A673 (cell line): Measurements from ENCODE around the gene LGALS3BP. TPM values are rescaled to one million over a fixed set of nuclear protein-coding genes. Genes with fewer than 3 reads are reported as not detected.

ENCODE experiments used
- BruUV-seq: library from RNA; stranded (reverse); fragments of 400-500 nt; replicated peaks from 2 replicates; lab custom pipeline; 2021; lab: Mats Ljungman, UMichigan
- CTCF ChIA-PET: fragments of 300-600 bp; sonication (Branson Sonifier 250); formaldehyde crosslinking; loops from one replicate; lab custom pipeline; 2022; ENCODE audit warnings: antibody characterized with exemption; lab: Charles Lee
- POLR2A ChIA-PET: fragments of 300-600 bp; sonication (Branson Sonifier 250); formaldehyde crosslinking; loops from one replicate; lab custom pipeline; 2022; ENCODE audit warnings: antibody characterized with exemption; ENCODE audit not compliant: low non-redundant PET; lab: Charles Lee
- DNase-seq: peaks from one replicate; pipeline ENCODE4 v3.0.0-alpha.2; 2015; ENCODE audit warnings: low spot score
- H3K27ac ChIP-seq: fragments of 200-600 bp; sonication (generic); 2 replicates; pipeline ENCODE4 v1.5.1; 2016; ENCODE audit warnings: mixed run types, low read depth, mild to moderate bottlenecking, mixed read lengths, antibody characterized with exemption, low read length; ENCODE audit not compliant: poor library complexity, severe bottlenecking
- H3K27me3 ChIP-seq: fragments of 200-600 bp; sonication (generic); replicated peaks from 2 replicates; pipeline ENCODE4 v1.6.1; 2017; ENCODE audit warnings: mixed run types, low read depth, mild to moderate bottlenecking, mixed read lengths, antibody characterized with exemption, low read length; ENCODE audit not compliant: insufficient read depth, poor library complexity
- H3K36me3 ChIP-seq: fragments of 200-600 bp; sonication (generic); 2 replicates; pipeline ENCODE4 v1.6.1; 2016; ENCODE audit warnings: mixed run types, mild to moderate bottlenecking, mixed read lengths, antibody characterized with exemption, low read length; ENCODE audit not compliant: insufficient read depth, poor library complexity, severe bottlenecking
- H3K4me1 ChIP-seq: fragments of 200-600 bp; sonication (generic); 2 replicates; pipeline ENCODE4 v1.6.1; 2017; ENCODE audit warnings: mixed run types, mild to moderate bottlenecking, mixed read lengths, antibody characterized with exemption, low read length; ENCODE audit not compliant: insufficient read depth, poor library complexity, severe bottlenecking
- H3K4me3 ChIP-seq: fragments of 200-600 bp; sonication (generic); 2 replicates; pipeline ENCODE4 v1.5.1; 2016; ENCODE audit warnings: low read depth, mixed run types, mild to moderate bottlenecking, mixed read lengths, low read length; ENCODE audit not compliant: poor library complexity, severe bottlenecking
- H3K9me3 ChIP-seq: fragments of 200-600 bp; sonication (generic); 2 replicates; pipeline ENCODE4 v1.6.1; 2016; ENCODE audit warnings: mixed run types, low read depth, mild to moderate bottlenecking, mixed read lengths, antibody characterized with exemption, low read length; ENCODE audit not compliant: poor library complexity, severe bottlenecking
- EZH2 ChIP-seq: fragments of 200-600 bp; sonication (generic); IDR thresholded peaks from 2 replicates; pipeline ENCODE4 v1.6.1; 2017; ENCODE audit warnings: borderline replicate concordance, low read depth, mild to moderate bottlenecking, mixed read lengths, antibody characterized with exemption, low read length; ENCODE audit not compliant: poor library complexity, severe bottlenecking
- intact Hi-C: fragments of 100-400 bp; cut with micrococcal nuclease; formaldehyde crosslinking; loops from one replicate; pipeline ENCODE4 v1.10.0; 2022; ENCODE audit not compliant: unreplicated experiment
- total RNA-seq: library from RNA; stranded (reverse); gene quantifications from 2 replicates; pipeline ENCODE4 v1.2.3, GENCODE V29; 2021
- TF ChIP-seq, protein P1 (sequence below): fragments of 300-800, 200-600 bp; sonication (generic); conservative IDR thresholded peaks from 2 replicates; pipeline ENCODE4 v1.5.1; 2017; ENCODE audit warnings: low read depth, mild to moderate bottlenecking, antibody characterized with exemption, low read length, moderate library complexity, mixed read lengths

The LGALS3BP gene
- total RNA-seq, 1 experiment from 2014 or later: 295 TPM

DNA sequence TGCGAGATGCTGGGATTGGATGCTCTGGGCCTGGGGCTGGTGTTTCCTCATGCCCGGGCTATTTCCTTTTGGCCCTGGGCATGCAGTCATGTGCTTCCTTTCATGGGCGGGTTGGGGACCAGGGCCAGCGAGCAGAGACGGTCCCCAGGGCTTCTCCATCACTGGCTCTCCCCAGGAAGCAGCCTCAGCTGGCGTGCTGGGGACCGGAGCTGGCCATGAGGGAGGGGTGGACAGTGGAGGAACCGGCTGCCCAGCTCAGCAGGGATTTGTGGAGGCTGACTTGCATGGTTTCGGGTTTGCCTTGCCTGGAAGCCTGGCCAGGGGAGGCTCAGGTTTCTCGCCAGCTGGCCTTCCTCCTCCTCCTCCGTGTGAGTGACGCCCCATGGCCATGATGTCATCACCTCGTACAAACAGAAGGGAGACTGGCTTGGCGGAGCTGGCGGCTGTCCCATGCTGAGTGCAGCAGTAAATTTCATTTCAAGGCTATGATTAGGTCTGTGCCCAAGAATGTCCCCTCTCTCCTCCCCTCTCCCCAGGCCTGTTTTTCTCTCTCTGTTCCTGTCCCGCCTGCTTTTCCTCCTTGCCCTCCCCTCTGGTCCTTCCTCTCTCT is 45.7 kb downstream of the LGALS3BP start:
- no TSS peak for BruUV-seq
- H3K36me3 ChIP-seq: no peaks in the 10 kb centered on the region
- TF ChIP-seq EZH2: no peak
- TF ChIP-seq, protein P1, sequence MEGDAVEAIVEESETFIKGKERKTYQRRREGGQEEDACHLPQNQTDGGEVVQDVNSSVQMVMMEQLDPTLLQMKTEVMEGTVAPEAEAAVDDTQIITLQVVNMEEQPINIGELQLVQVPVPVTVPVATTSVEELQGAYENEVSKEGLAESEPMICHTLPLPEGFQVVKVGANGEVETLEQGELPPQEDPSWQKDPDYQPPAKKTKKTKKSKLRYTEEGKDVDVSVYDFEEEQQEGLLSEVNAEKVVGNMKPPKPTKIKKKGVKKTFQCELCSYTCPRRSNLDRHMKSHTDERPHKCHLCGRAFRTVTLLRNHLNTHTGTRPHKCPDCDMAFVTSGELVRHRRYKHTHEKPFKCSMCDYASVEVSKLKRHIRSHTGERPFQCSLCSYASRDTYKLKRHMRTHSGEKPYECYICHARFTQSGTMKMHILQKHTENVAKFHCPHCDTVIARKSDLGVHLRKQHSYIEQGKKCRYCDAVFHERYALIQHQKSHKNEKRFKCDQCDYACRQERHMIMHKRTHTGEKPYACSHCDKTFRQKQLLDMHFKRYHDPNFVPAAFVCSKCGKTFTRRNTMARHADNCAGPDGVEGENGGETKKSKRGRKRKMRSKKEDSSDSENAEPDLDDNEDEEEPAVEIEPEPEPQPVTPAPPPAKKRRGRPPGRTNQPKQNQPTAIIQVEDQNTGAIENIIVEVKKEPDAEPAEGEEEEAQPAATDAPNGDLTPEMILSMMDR: no peak
- H3K4me3 ChIP-seq: no peak overlapping the region
- H3K9me3 ChIP-seq: no peaks in the 10 kb centered on the region
- peaks cover 24% of the 10 kb centered on the region for H3K4me1 ChIP-seq
- peak; percentile 85 for DNase-seq
- intact Hi-C loops: no loop called here
- CTCF ChIA-PET: no interaction called here
- POLR2A ChIA-PET: no interaction called here
- H3K27me3 ChIP-seq: no peaks in the 10 kb centered on the region
- H3K27ac ChIP-seq: no peak overlapping the region

DNA sequence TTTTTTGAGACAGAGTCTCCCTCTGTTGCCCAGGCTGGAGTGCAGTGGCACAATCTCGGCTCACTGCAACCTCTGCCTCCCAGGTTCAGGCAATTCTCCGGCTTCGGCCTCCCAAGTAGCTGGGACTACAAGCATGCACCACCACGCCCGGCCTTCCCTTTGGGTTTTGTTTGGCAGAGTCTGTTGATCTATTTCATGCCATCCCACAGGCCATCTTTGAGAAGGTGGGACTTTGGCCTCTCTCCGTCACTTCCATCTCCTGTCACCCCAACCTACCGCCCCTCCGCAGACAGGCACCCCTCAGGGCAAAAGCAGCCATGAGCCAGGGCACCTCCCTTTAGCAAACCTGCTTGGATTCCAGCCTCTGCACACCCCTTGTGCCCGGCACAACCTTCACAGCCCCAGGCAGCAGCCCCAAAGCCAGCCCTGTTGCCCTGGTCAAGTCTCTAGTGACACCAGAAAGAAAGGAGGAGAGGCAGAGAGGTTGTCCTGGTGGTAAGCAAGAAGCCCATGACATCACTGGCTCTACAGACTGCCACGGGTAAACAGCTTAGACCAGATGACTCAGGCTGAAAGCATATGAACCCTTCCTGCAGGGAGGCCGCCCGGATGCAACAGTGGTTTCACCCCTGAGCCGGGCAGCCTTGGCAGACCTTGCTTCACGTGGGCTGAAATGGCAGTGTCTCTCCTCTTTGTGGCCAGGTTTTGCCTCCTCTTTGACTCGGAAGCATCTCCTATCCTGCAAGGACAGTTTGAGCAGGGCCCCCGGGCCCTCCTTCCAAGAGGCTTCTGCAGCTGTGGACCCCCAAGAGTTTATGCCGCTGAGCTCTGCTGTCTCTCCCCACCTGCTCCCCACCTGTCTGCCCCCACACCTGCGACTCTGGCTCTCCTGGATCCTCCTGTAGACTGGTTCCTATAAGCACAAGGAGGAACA is 46.4 kb downstream of the LGALS3BP start:
- intact Hi-C loops: no loop called here
- ChIA-PET CTCF (no interaction called here), POLR2A (no interaction called here)
- no TSS peak for BruUV-seq
- Histone ChIP-seq H3K36me3 (no peaks in the 10 kb centered on the region), H3K27me3 (no peaks in the 10 kb centered on the region), H3K4me3 (no peak overlapping the region), H3K4me1 (peaks cover 24% of the 10 kb centered on the region), H3K27ac (no peak overlapping the region), H3K9me3 (no peaks in the 10 kb centered on the region)
- TF ChIP-seq, protein P1: no peak
- no peak for TF ChIP-seq EZH2
- no peak for DNase-seq

DNA sequence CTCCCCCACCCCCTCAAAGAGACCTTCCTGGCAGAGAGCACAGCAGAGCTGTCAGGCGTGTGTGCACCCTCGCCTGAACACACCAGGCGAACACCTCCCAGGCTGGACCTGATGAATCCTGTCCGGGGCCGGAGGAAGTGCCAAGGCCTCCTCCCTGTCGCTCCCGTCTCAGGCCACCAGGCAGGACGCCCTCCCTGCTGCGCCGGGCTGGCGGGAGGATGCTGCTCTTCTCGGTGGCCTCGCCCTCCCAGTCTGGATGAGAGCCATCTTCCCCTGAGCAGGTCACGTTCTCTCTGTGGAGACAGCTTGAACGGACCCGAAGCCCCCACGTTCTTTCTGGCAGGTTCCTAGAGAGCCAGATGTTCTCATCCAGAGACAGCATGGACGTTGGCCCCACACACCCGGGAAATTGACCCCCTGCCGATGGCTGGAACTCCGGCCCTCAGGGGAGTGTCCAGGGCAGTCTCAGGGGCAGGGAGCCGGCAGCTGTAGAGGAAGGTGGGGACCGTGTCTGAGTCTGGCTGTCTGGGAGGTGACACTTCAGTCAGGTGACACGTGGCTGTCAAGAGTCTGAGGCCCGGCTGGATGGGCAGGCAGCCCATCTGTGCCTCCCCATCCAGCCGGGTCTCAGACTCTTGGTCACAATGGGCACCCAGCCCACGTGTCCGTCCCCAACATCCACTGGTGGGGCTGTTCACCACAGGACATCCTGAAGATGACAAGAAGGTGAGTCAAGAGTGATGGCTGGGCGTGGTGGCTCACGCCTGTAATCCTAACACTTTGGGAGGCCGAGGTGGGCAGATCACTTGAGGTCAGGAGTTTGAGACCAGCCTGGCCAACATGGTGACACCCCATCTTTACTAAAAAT is 49.6 kb downstream of the LGALS3BP start:
- intact Hi-C loops: no loop called here
- Histone ChIP-seq H3K9me3 (no peaks in the 10 kb centered on the region), H3K27ac (no peak overlapping the region), H3K36me3 (no peaks in the 10 kb centered on the region), H3K4me3 (no peak overlapping the region), H3K27me3 (no peaks in the 10 kb centered on the region), H3K4me1 (peaks cover 19% of the 10 kb centered on the region)
- CTCF ChIA-PET: no interaction called here
- POLR2A ChIA-PET: no interaction called here
- no TSS peak for BruUV-seq
- TF ChIP-seq, protein P1: no peak
- no peak for TF ChIP-seq EZH2
- no peak for DNase-seq
